Activated CD4-positive, alpha-beta T cell treated with anti-CD3 and anti-CD28 coated beads, Interleukin-2, amount 10 ng/mL, durations not matched to agents 7 days and 5 days (primary cell): Measurements from ENCODE around the gene RAX2. TPM values are rescaled to one million over a fixed set of nuclear protein-coding genes. Genes with fewer than 3 reads are reported as not detected.
"Not testable (repeated sequence)": the region's sequence is repeated elsewhere in the genome, so short reads cannot be mapped to it uniquely, and the experiment has no call there.

Experiments used
- CTCF ChIA-PET: fragments of 350-600 bp; sonication (Branson Sonifier 250); formaldehyde crosslinking; loops from one replicate; lab custom pipeline; 2021; ENCODE audit warnings: antibody characterized with exemption; lab: Charles Lee
- POLR2A ChIA-PET: fragments of 350-600 bp; sonication (Branson Sonifier 250); formaldehyde crosslinking; loops from one replicate; lab custom pipeline; 2021; ENCODE audit warnings: antibody characterized with exemption; lab: Charles Lee
- DNase-seq: peaks from one replicate; pipeline ENCODE4 v3.0.0-alpha.2; 2020
- H3K27ac Mint-ChIP-seq: one replicate; pipeline ENCODE4 v1.8.0; 2021; ENCODE audit warnings: mild to moderate bottlenecking, moderate library complexity, mixed read lengths
- H3K27me3 Mint-ChIP-seq: one replicate; pipeline ENCODE4 v1.8.0; 2021; ENCODE audit warnings: mixed read lengths
- H3K36me3 Mint-ChIP-seq: one replicate; pipeline ENCODE4 v1.8.0; 2021; ENCODE audit warnings: low read depth, mixed read lengths
- H3K4me1 Mint-ChIP-seq: one replicate; pipeline ENCODE4 v1.8.0; 2021; ENCODE audit warnings: mixed read lengths
- H3K4me3 Mint-ChIP-seq: one replicate; pipeline ENCODE4 v1.8.0; 2021; ENCODE audit warnings: mild to moderate bottlenecking, moderate library complexity, mixed read lengths
- H3K9me3 Mint-ChIP-seq: one replicate; pipeline ENCODE4 v1.8.0; 2021; ENCODE audit warnings: mixed read lengths
- total RNA-seq, 2 experiments: library from RNA; stranded (reverse); gene quantifications; one replicate each; pipeline ENCODE4 v1.2.3, GENCODE V29; 2021

The RAX2 gene
- total RNA-seq, 2 experiments from 2014 or later = not detected

- Mint-ChIP-seq H3K4me3 (no peak overlapping the region), H3K9me3 (no peaks in the 10 kb centered on the region), H3K27me3 (no peaks in the 10 kb centered on the region), H3K36me3 (peaks cover 13% of the 10 kb centered on the region), H3K4me1 (peaks cover 15% of the 10 kb centered on the region), H3K27ac (no peak overlapping the region)
- DNase-seq = no peak
- POLR2A ChIA-PET = no interaction called here
- CTCF ChIA-PET = interaction anchor here (1.3 kb wide), 1 partner anchor 9 kb away, joined by 3 read pairs; the partner anchor contains the start of gene MRPL54
Measured at GRCh38 chr19:3771000-3771905, 775 bp downstream of the RAX2 start.

GRCh38 chr19:3770136-3770999 lies 1.7 kb downstream of the RAX2 start:
- Mint-ChIP-seq H3K4me1 (peaks cover 17% of the 10 kb centered on the region), H3K27ac (no peak overlapping the region), H3K9me3 (no peaks in the 10 kb centered on the region), H3K36me3 (peaks cover 16% of the 10 kb centered on the region), H3K27me3 (no peaks in the 10 kb centered on the region), H3K4me3 (no peak overlapping the region)
- ChIA-PET POLR2A (no interaction called here), CTCF (interaction anchor here (0.7 to 1.1 kb wide), 2 partner anchors 11 to 14 kb away, joined by 3 read pairs; no protein-coding TSS in a partner anchor)
- no peak for DNase-seq

GRCh38 chr19:3769494-3769893 lies 2.5 kb downstream of the RAX2 start:
- Mint-ChIP-seq H3K9me3 (no peaks in the 10 kb centered on the region), H3K27ac (no peak overlapping the region)

DNA sequence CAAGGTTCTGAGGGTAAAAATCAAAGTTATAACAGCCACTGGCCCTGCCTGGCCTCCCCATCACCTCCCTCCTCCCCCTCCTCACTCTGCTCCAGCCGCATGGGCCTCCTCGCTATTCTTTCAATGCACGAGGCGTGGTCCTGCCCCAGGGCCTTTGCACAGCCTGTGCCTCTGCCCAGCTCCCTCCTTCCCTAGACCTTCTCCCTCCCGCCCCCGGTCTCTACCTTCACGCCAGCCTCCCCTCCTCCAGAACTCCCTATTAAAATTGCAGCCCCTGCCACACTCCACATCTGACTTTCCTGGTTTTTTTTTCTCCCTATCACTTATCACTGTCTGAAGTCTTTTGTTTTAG lies 3.3 kb downstream of the RAX2 start:
- Mint-ChIP-seq H3K4me3 (no peak overlapping the region), H3K4me1 (peaks cover 17% of the 10 kb centered on the region), H3K36me3 (peaks cover 16% of the 10 kb centered on the region), H3K9me3 (no peaks in the 10 kb centered on the region), H3K27me3 (no peaks in the 10 kb centered on the region), H3K27ac (peak overlapping the region; percentile 74)
- CTCF ChIA-PET = no interaction called here
- no peak for DNase-seq
- POLR2A ChIA-PET = no interaction called here

More at GRCh38 chr19:3769494-3769893, 2.5 kb downstream of the RAX2 start:
- H3K27me3 Mint-ChIP-seq = no peaks in the 10 kb centered on the region
- ChIA-PET POLR2A (no interaction called here), CTCF (interaction anchor here (0.7 to 1.1 kb wide), 2 partner anchors 11 to 15 kb away, joined by 3 read pairs; no protein-coding TSS in a partner anchor)
- no peak overlapping the region for H3K4me3 Mint-ChIP-seq
- peaks cover 16% of the 10 kb centered on the region for H3K36me3 Mint-ChIP-seq
- no peak for DNase-seq
- peaks cover 17% of the 10 kb centered on the region for H3K4me1 Mint-ChIP-seq

DNA sequence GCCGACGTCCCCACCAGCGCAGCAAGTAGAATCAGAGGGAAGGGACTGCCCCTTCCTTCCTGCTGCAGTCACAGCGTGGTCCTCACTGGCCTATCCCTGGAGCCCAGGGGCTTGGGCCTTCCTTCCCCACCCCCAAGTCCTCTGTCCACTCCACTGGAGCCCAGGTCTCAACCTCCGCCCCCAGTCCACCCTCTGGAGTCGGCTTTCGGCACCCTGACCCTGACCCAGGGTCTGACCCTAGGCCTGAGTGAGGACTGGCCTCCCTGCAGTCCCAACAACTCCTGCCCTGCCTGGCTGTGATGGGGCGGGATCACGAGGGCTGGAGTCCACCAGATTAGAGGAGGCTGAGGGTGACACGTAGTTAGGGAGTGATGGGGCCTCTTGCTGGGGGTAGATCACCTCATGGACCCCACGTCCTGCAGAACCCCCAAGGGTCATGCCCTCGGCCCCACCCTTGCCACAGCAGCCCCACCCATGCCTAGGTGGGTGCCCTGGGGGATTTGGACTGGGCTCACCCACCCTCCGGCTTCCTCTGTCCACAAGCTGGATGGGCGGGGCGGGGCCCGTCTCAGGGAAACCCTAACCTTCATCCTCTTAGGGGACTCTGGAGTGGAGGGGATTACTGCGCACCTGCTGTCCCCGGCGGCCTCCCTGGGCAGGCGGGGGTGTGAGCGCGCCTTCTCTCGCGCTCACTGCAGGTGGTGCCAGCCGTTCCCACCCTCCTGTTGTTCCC lies 3.8 kb downstream of the RAX2 start:
- H3K36me3 Mint-ChIP-seq = peaks cover 18% of the 10 kb centered on the region
- DNase-seq = no peak
- H3K4me1 Mint-ChIP-seq = peaks cover 19% of the 10 kb centered on the region
- H3K27me3 Mint-ChIP-seq = no peaks in the 10 kb centered on the region
- no peak overlapping the region for H3K4me3 Mint-ChIP-seq
- POLR2A ChIA-PET = no interaction called here
- H3K9me3 Mint-ChIP-seq = no peaks in the 10 kb centered on the region
- H3K27ac Mint-ChIP-seq = no peak overlapping the region
- CTCF ChIA-PET = no interaction called here

- Mint-ChIP-seq H3K4me3 (no peak overlapping the region), H3K36me3 (peaks cover 23% of the 10 kb centered on the region), H3K27ac (peak overlapping the region; percentile 87), H3K4me1 (peaks cover 24% of the 10 kb centered on the region), H3K27me3 (no peaks in the 10 kb centered on the region), H3K9me3 (no peaks in the 10 kb centered on the region)
- DNase-seq = no peak
- ChIA-PET POLR2A (no interaction called here), CTCF (interaction anchor here (2.1 kb wide), 1 partner anchor 55 kb away, joined by 5 read pairs; no protein-coding TSS in a partner anchor)
Measured at GRCh38 chr19:3767050-3767449, 5.0 kb downstream of the RAX2 start.

DNA sequence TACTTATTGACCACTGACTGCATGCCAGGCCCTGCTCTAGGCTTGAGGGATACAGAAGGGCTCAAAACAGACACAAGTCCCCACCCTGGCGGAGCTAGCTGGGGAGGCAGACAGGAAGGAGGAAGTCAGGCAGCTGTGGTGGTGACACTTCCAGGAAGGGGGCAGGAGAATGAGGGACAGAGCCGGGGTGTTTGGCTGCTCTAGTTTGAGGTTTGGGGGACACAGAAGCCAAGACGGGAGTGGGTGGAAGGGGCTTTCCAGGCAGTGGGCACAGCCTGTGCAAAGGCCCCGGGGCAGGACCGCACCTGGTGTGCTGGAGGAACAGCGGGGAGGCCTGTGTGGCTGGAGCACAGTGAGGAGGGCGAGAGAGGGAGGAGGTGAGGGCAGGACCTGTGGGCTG lies 5.5 kb downstream of the RAX2 start:
- DNase-seq = peak; percentile 38
- CTCF ChIA-PET = interaction anchor here (2.1 kb wide), 1 partner anchor 55 kb away, joined by 5 read pairs; no protein-coding TSS in a partner anchor
- Mint-ChIP-seq H3K36me3 (peaks cover 23% of the 10 kb centered on the region), H3K4me3 (peak overlapping the region; percentile 55), H3K27me3 (no peaks in the 10 kb centered on the region), H3K4me1 (peaks cover 29% of the 10 kb centered on the region), H3K9me3 (no peaks in the 10 kb centered on the region), H3K27ac (peak overlapping the region; percentile 87)
- POLR2A ChIA-PET = no interaction called here

DNA sequence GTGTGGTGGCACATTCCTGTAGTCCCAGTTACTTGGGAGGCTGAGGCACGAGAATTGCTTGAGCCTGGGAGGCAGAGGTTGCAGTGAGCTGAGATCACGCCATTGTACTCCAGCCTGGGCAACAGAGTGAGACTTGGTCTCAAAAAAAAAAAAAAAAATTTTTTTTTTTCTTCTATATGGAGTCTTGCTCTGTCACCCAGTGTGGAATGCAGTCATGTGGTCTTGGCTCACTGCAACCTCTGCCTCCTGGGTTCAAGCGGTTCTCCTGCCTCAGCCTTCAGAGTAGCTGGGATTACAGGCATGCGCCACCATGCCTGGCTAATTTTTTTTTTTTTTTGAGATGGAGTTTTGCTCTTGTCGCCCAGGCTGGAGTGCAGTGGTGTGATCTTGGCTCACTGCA lies 6.3 kb downstream of the RAX2 start:
- H3K4me1 Mint-ChIP-seq = peaks cover 33% of the 10 kb centered on the region
- peak overlapping the region; percentile 87 for H3K27ac Mint-ChIP-seq
- H3K27me3 Mint-ChIP-seq, H3K9me3 Mint-ChIP-seq, H3K4me3 Mint-ChIP-seq, POLR2A ChIA-PET, DNase-seq: not testable (repeated sequence)
- CTCF ChIA-PET = interaction anchor here (2.1 kb wide), 1 partner anchor 56 kb away, joined by 5 read pairs; no protein-coding TSS in a partner anchor
- H3K36me3 Mint-ChIP-seq = peaks cover 28% of the 10 kb centered on the region

- CTCF ChIA-PET = interaction anchor here (1.2 to 1.7 kb wide), 2 partner anchors 57 to 67 kb away, joined by 3 to 5 read pairs; no protein-coding TSS in a partner anchor
- no peak overlapping the region for H3K27ac Mint-ChIP-seq
- DNase-seq = no peak
- POLR2A ChIA-PET = no interaction called here
- H3K4me3 Mint-ChIP-seq = no peak overlapping the region
- no peaks in the 10 kb centered on the region for H3K9me3 Mint-ChIP-seq
- no peaks in the 10 kb centered on the region for H3K27me3 Mint-ChIP-seq
- H3K4me1 Mint-ChIP-seq = peaks cover 37% of the 10 kb centered on the region
- peaks cover 28% of the 10 kb centered on the region for H3K36me3 Mint-ChIP-seq
Measured at GRCh38 chr19:3765121-3765520, 6.9 kb downstream of the RAX2 start.

- H3K27ac Mint-ChIP-seq = peak within 1 kb of the TSS; percentile 100
- H3K9me3 Mint-ChIP-seq = no peaks in the 10 kb centered on the region
- POLR2A ChIA-PET = interaction anchor here (0.9 kb wide), 1 partner anchor 59 kb away, joined by 4 read pairs; no protein-coding TSS in a partner anchor
- H3K4me3 Mint-ChIP-seq = peak within 1 kb of the TSS; percentile 99
- H3K27me3 Mint-ChIP-seq = no peaks in the 10 kb centered on the region
- CTCF ChIA-PET = interaction anchor here (0.7 to 3.9 kb wide), 23 partner anchors 9 to 1028 kb away, joined by 3 to 15 read pairs (median 3); partner anchors contain the start of genes MATK and RAX2
- H3K36me3 Mint-ChIP-seq = peaks cover 22% of the 10 kb centered on the region
- peaks cover 38% of the 10 kb centered on the region for H3K4me1 Mint-ChIP-seq
- peak; percentile 99 for DNase-seq
Measured at GRCh38 chr19:3762501-3763459, 9.2 kb downstream of the RAX2 start, which contains the start of gene MRPL54. MRPL54 (plus strand) TSS chr19:3762682; CDS start chr19:3762701, 19 bp downstream.

- H3K4me1 Mint-ChIP-seq = peaks cover 38% of the 10 kb centered on the region
- ChIA-PET POLR2A (no interaction called here), CTCF (interaction anchor here (0.9 to 3.9 kb wide), 19 partner anchors 9 to 1029 kb away, joined by 3 to 15 read pairs (median 3); partner anchors contain the start of gene RAX2)
- no peak for DNase-seq
- no peaks in the 10 kb centered on the region for H3K9me3 Mint-ChIP-seq
- H3K36me3 Mint-ChIP-seq = peaks cover 23% of the 10 kb centered on the region
- H3K4me3 Mint-ChIP-seq = peak overlapping the region; percentile 99
- H3K27me3 Mint-ChIP-seq = no peaks in the 10 kb centered on the region
- H3K27ac Mint-ChIP-seq = peak overlapping the region; percentile 100
Measured at GRCh38 chr19:3762130-3762473, 9.9 kb downstream of the RAX2 start.
